HL-60/S4 treated with retinoic acid at 250 ng/mL for 4 days and 3 days (cell line): ENCODE measurements around the gene KRT38.

ENCODE experiments used
- in situ Hi-C: fragments of 300-500 bp; cut with MboI; formaldehyde crosslinking; loops from 2 replicates; pipeline ENCODE4 v1.7.0; 2022; ENCODE audit warnings: low sequenced_read_pairs

KRT38 gene

GRCh38 chr17:41440531-41441033 lies at the start of gene KRT38:
Gene KRT38, minus strand, starts transcription at chr17:41440983. Its CDS starts 62 bp downstream, at chr17:41440921.
- in situ Hi-C loops = no loop called here

DNA sequence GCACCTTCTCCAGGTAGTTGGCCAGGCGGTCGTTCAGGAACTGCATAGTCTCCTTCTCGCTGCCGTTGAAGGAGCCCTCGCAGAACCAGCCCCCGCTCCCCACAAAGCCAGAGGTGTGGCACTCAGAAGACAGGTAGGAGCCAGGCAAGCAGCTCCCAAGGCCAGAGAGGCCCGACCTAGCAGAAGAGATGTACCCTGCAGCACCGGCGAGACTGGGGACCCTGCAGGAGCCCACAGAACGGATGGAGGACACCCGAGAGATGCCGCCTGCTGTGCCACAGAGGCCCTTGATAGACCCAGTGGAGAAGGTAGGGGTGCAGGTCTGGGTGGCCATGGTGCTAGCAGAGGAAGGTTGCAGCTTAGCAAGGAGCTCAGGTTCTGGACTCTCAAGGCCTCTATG lies 48.7 kb upstream of the KRT38 start, which contains the start of gene KRT36:
KRT36 (minus strand) TSS at position 380 of the 400 bp plus-strand sequence; CDS start at position 334, 46 bp downstream.
- in situ Hi-C loops = no loop called here

DNA sequence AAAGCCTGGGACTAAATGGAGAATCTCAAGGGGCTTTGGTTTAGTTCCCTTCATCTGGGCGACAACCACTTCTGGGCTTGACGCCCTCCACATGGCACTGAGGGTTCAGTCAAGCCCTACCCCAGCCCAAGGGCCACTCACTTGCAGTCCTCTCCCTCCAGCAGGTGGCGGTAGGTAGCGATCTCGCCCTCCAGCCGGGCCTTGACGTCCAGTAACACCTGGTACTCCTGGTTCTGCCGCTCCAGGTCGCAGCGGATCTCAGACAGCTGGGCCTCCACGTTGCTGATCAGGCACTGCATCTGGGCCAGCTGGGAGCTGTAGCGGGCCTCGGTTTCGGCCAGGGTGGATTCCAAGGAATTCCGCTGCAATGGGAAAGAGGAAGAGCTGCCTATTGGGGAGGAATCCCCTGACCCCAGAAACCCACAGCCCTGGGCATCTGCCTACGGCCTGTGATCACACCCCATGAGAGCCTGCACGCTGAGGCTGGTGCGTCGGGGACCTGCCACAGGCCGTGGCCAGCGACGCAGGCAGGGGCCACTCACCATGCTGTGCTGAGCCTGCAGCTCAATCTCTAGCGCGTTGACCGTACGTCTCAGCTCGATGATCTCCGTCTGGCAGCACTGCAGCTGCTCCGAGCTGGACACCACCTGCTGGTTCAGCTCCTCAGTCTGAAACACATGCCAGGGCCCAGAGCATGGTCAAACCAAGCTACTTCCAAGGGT lies 46.2 kb upstream of the KRT38 start:
- in situ Hi-C loops = no loop called here

DNA sequence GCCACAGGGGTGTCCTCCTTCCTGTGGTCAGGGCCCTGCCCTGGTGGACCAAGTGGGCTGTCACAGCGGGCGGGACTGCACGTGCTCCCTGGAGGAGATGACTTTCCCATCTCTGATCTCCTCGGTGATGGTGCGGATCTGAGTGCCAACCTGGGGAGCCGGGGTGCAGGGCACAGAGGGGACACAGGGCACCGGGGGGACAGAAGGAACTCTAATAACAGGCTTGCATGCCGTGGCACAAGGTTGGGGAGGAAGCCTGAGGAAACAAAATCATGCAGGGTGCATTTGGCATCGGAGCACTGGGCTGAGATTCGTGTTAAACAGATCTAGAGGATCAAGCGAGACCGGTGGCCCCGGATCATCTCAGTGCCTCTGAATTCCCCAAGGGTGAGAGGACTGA lies 45.5 kb upstream of the KRT38 start:
- in situ Hi-C loops = no loop called here

GRCh38 chr17:41484920-41485904 lies 44.4 kb upstream of the KRT38 start:
- in situ Hi-C loops = no loop called here

DNA sequence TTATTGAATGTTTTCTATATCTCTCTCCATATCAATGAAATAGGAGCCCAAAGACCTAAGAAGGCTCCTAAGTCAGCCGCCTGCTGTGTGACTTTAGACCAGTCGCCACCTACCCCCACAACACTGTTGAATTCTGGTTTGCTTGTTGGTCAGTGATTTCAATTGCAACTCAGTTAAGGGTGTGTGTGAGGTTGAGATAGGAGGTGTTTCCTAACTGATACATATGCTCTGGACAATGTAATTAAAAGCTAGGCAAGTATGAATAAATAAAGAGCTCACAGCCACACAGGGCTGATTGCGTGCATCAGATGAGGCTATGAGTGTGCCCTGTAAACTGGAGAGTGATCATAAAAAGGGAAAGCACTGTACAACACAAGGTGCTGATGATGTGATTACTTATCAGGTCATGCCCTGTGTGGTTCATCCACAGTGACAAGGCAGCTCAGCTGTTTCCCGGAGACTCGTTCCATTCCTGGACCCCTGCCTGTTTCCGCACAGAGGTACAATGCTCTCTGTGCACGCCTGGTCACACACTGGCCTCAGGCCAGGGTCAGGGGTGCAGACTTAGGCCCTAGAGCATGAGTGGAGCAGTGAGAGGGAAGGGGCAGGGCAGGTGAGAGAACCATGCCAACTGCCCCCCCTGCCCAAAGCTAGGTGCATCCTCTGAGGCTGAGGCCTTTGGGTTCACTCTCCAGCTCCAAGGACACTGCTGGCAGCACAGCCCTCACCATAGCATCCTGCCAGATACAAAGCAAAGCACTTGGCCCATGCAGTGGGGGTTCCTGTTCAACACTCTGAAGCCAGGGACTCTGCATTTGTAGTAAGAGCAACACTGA lies 43.4 kb upstream of the KRT38 start:
- in situ Hi-C loops = no loop called here

DNA sequence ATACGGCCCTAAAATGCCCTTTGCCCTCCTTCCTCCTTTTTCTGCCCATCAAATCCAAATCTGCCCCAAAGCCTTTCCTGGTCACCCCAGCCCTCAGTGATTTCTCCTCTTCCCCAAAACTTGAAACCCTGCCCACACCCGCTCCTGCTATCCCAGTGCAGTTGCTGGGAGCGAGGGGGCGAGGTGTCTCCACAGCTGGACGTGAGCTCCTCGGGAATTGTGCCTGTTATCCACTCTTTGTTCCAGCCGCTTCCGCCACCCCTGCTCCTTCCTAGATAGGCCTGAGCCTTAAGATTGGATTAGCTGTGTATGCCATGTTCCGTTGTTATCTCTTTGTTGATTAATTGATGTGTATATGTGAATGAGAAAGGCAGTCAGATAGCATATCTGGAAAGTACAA lies 42.7 kb upstream of the KRT38 start:
- in situ Hi-C loops = no loop called here

- in situ Hi-C loops = no loop called here
These were observed 40.3 kb upstream of the KRT38 start, which contains the start of gene KRT35 for GRCh38 chr17:41481036-41481435. Gene KRT35, minus strand, starts transcription at chr17:41481151. Its CDS starts 54 bp downstream, at chr17:41481097.

GRCh38 chr17:41480581-41480980 lies 39.8 kb upstream of the KRT38 start:
- in situ Hi-C loops = no loop called here

GRCh38 chr17:41480136-41480535 lies 39.4 kb upstream of the KRT38 start:
- in situ Hi-C loops = no loop called here

DNA sequence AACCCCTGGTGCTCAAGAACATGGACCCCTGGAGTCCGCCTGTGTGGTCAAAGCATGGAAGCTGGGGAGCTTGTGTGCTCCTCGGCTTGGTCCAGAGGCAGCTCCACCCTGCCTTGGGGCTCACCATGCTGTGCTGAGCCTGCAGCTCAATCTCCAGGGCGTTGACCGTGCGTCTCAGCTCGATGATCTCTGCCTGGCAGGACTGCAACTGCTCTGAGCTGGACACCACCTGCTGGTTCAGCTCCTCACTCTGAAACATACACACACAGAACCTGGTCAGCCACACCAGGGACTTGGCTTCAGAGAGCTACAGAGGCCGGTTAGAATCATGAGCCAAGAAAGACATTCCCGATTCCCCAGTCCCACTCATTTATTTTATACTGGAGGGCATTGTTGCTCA lies 37.5 kb upstream of the KRT38 start:
- in situ Hi-C loops = no loop called here

- in situ Hi-C loops = no loop called here
These were observed 36.4 kb upstream of the KRT38 start for GRCh38 chr17:41476866-41477815.

- in situ Hi-C loops = no loop called here
These were observed 34.6 kb upstream of the KRT38 start for GRCh38 chr17:41475421-41475820.

DNA sequence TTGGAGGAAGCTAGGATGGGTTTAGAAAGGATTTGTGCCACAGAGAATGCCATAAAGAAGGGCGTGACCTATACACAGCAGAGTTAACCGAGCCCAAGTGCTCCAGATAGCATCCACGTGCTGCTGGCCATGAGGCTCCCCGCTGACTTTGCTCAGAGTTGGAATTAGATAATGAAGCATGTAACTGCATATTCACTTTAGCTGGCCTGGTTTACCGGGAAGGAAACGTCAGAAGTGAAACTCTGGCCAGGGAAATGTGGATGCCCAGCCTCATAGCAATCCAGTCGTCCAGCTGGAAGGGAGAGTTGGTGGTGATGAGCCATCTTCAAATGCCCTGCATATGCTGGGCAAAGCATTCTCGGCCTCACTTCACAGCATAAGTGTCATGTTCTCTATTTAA lies 34.1 kb upstream of the KRT38 start:
- in situ Hi-C loops = no loop called here

- in situ Hi-C loops = no loop called here
These were observed 27.6 kb upstream of the KRT38 start for GRCh38 chr17:41468346-41468745.

DNA sequence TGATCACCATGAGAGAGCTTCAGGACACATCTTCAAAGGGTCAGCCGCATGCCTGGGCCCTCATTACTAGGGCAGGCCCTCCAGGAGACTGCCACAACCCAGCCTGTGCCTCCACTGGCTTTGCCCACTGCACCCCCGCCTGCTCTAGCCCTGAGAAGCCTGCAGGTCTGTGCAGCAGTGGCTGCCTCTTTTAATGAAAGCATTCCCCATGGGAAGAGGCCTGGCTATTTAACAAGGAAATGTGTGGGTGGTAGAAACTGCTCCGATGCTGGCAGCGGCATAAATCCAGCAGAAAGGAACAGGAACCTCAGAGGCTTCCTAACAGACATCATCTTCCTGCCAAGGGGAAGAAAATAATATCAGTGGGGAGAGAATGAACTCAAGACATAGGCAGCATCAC lies 26.8 kb upstream of the KRT38 start:
- in situ Hi-C loops = no loop called here

GRCh38 chr17:41466988-41467387 lies 26.2 kb upstream of the KRT38 start, which contains the start of gene KRT32:
Gene KRT32, minus strand, starts transcription at chr17:41467386. Its CDS starts 61 bp downstream, at chr17:41467325.
- in situ Hi-C loops = no loop called here

DNA sequence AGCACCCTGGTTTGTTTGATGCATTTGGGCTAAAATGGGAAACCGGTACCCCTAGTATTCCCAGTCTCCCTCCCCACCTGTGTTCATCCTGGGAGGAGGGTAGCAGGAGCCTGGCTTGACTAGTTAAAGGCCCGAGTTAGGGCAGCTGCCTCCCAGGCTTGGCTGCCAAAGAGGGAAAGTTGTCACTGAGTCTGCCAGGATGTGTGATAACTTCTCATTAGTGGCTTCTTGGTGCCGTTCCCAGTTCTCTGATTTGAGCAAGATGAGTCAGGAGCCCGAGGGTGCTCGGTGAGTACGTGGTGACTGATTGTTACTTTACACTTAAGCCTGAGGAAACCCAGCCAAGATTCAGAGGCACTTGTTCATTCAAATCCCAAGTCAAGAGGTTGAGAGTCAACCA lies 23.9 kb upstream of the KRT38 start:
- in situ Hi-C loops = no loop called here

- in situ Hi-C loops = no loop called here
These were observed 23.4 kb upstream of the KRT38 start for GRCh38 chr17:41464173-41464572.
